HG03066 (cell line): ENCODE data around the gene HIVEP1.
"Not testable (repeated sequence)": the region's sequence is repeated elsewhere in the genome, so short reads cannot be mapped to it uniquely, and the experiment has no call there.

Experiments used
- ATAC-seq: cut with Tn5 transposase; IDR thresholded peaks from one replicate; pipeline ENCODE4 v1.9.1; 2021; ENCODE audit warnings: low read depth; ENCODE audit not compliant: unreplicated experiment

Gene HIVEP1

GRCh38 chr6:12148317-12148801 lies 136.2 kb downstream of the HIVEP1 start:
- ATAC-seq, result no peak

GRCh38 chr6:12148841-12149240 lies 136.7 kb downstream of the HIVEP1 start:
- no peak for ATAC-seq

- no peak for ATAC-seq
These were observed 137.9 kb downstream of the HIVEP1 start for GRCh38 chr6:12149944-12150510.

- no peak for ATAC-seq
These were observed 138.8 kb downstream of the HIVEP1 start for GRCh38 chr6:12150812-12151432.

- no peak for ATAC-seq
These were observed 139.3 kb downstream of the HIVEP1 start for GRCh38 chr6:12151433-12151820.

GRCh38 chr6:12152023-12152970 lies 140.2 kb downstream of the HIVEP1 start:
- no peak for ATAC-seq

- not testable (repeated sequence) for ATAC-seq
These were observed 143.7 kb downstream of the HIVEP1 start for GRCh38 chr6:12155769-12156168.

GRCh38 chr6:12158686-12159415 lies 146.7 kb downstream of the HIVEP1 start:
- ATAC-seq, result no peak

- no peak for ATAC-seq
These were observed 148.2 kb downstream of the HIVEP1 start for GRCh38 chr6:12160326-12160725.

GRCh38 chr6:12162213-12162612 lies 150.1 kb downstream of the HIVEP1 start:
- ATAC-seq, result no peak

GRCh38 chr6:12163149-12163548 lies 151.0 kb downstream of the HIVEP1 start:
- ATAC-seq, result no peak

- ATAC-seq, result no peak
These were observed 151.8 kb downstream of the HIVEP1 start for GRCh38 chr6:12163744-12164507.

GRCh38 chr6:12164508-12164770 lies 152.3 kb downstream of the HIVEP1 start:
- no peak for ATAC-seq

GRCh38 chr6:12165297-12165696 lies 153.2 kb downstream of the HIVEP1 start:
- no peak for ATAC-seq

GRCh38 chr6:12165722-12166280 lies 153.7 kb downstream of the HIVEP1 start:
- no peak for ATAC-seq

GRCh38 chr6:12169377-12169776 lies 157.3 kb downstream of the HIVEP1 start:
- no peak for ATAC-seq

GRCh38 chr6:12170351-12171092 lies 158.4 kb downstream of the HIVEP1 start:
- ATAC-seq, result no peak

GRCh38 chr6:12171717-12172116 lies 159.6 kb downstream of the HIVEP1 start:
- ATAC-seq, result no peak

GRCh38 chr6:12172572-12172971 lies 160.5 kb downstream of the HIVEP1 start:
- ATAC-seq, result no peak
